RWPE1 (cell line): ENCODE results near the gene FNDC3B.

Source experiments
- CTCF ChIA-PET: fragments of 350-600 bp; sonication (Branson Sonifier 250); formaldehyde crosslinking; extraction: SDS; loops from one replicate; lab custom pipeline; 2021; lab: Yijun Ruan, JAX
- POLR2A ChIA-PET: fragments of 400-600 bp; formaldehyde crosslinking; extraction: SDS; loops from one replicate; lab custom pipeline; 2020; ENCODE audit warnings: antibody characterized with exemption; ENCODE audit not compliant: low non-redundant PET; lab: Yijun Ruan, JAX
- DNase-seq: peaks from one replicate; pipeline ENCODE4 v3.0.0; 2012; ENCODE audit warnings: low spot score
- H3K27ac ChIP-seq: fragments of 450-650 bp; 2 replicates; pipeline ENCODE4 v1.5.1; 2017
- TF ChIP-seq, protein P1 (sequence below): fragments of 450-650 bp; conservative IDR thresholded peaks from 2 replicates; pipeline ENCODE4 v1.5.1; 2017; ENCODE audit warnings: low read depth, mild to moderate bottlenecking

Gene FNDC3B

GRCh38 chr3:172216267-172216666, 176.9 kb downstream of the FNDC3B start:
- POLR2A ChIA-PET = no interaction called here
- CTCF ChIA-PET = no interaction called here
- no peak overlapping the region for H3K27ac ChIP-seq
- TF ChIP-seq, protein P1, sequence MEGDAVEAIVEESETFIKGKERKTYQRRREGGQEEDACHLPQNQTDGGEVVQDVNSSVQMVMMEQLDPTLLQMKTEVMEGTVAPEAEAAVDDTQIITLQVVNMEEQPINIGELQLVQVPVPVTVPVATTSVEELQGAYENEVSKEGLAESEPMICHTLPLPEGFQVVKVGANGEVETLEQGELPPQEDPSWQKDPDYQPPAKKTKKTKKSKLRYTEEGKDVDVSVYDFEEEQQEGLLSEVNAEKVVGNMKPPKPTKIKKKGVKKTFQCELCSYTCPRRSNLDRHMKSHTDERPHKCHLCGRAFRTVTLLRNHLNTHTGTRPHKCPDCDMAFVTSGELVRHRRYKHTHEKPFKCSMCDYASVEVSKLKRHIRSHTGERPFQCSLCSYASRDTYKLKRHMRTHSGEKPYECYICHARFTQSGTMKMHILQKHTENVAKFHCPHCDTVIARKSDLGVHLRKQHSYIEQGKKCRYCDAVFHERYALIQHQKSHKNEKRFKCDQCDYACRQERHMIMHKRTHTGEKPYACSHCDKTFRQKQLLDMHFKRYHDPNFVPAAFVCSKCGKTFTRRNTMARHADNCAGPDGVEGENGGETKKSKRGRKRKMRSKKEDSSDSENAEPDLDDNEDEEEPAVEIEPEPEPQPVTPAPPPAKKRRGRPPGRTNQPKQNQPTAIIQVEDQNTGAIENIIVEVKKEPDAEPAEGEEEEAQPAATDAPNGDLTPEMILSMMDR = no peak
- DNase-seq = no peak

DNA sequence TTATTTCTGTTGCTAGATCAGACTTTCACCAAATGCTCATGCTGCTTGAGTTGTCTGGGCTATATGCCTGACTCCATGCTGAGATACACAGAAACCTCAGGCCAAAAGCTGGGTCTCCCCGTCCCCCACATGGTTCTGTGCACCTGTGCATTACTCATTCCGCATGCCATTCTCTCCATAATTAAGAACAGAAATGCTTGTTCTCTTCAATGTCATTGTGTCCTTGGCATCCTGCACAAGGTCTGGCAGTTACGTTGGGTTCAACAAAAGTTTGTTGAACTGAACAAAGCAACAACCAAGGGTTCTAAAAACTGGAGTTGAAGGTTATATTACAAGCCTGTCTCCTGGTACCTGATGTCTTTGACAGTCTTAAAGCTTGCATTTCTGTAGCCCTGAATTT, 177.5 kb downstream of the FNDC3B start:
- DNase-seq = no peak
- TF ChIP-seq, protein P1 = no peak
- ChIA-PET CTCF (interaction anchor here (0.6 kb wide), 1 partner anchor 243 kb away, joined by 3 read pairs; no protein-coding TSS in a partner anchor), POLR2A (no interaction called here)
- no peak overlapping the region for H3K27ac ChIP-seq

DNA sequence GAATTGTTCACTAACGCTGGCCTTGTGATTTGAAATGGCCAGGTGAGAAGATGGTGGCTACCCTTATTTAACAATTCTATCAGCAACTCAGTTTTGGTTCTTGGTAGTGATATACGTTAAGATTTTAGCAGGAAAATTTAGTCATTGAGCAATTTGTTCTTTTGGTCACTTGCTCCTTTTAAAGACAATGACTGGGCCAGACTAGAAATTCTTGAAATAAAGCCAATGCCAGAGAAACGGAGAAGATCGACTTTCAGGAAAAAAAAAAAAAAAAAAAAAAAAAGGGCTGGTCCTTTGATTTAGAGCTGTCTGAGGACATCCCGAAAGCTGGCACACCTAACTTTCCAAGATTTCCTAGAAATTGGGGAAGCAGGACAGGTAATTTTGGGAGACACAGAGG, 178.5 kb downstream of the FNDC3B start:
- POLR2A ChIA-PET = no interaction called here
- CTCF ChIA-PET = interaction anchor here (0.6 to 0.7 kb wide), 2 partner anchors 17 to 244 kb away, joined by 3 read pairs; no protein-coding TSS in a partner anchor
- TF ChIP-seq, protein P1 = no peak
- H3K27ac ChIP-seq = no peak overlapping the region
- DNase-seq = peak; percentile 5

DNA sequence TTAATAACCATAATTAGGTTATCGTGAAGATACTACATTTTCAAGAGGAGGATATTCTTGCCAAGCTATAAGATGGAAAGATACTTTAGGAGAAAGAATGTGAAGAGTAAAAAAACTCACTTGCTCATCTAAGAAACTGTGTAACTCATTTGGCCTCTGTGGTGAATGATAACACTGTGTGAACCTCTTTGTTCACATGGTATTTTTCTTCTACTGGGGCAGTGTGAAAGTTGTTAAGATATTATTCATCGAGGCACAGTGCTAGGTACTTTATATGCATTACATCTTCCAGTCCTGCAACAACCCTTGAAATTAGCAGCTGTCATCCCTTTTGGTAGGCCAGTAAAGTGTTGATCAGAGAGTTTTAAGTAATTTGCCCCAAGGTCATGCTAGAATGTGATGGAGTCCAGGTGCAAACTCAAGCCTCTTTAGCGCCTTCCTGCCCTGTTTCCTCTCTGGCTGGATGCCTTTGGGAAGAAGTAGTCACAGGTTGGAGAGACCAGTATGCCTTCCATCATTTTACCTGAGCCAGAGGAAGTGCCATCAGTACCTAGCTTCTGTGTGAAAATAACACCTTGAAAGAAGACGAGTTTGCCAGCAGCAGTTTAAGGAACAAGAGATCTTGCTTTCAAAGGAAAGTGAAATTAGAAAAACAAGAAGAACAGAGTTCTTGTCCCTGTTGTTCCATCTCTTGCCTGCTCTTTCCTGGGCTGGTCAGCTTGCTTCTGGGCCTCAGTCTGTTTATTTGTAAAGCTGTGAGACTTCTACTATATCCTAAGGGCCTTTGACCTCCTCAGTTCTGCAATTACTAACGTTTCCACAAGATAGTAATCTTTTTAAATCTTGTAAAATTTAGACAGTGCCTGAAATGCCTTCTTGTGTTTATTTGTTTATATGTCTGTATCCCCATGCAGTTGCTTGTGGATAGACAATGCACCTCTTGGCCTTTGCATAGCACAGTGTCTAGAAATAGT, 179.3 kb downstream of the FNDC3B start:
- POLR2A ChIA-PET = no interaction called here

DNA sequence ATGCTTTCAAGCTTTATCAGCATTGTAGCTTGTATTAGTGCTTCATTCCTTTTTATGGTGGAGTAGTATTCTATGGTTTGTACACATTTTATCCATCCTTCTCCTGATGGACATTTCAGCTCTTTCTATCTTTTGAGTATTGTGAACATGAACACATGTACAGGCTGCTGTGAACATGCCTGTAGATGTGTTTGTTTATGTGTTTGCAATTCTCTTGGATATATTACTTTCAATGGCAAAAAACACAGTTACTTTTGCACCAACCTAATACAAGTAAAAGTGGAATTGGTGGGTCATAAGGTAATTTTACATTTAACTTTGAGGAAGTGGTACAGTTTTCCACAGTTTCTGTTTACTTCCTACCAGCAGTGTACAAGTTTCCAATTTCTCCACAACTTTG, 180.4 kb downstream of the FNDC3B start:
- POLR2A ChIA-PET = interaction anchor here (0.6 kb wide), 1 partner anchor 363 kb away, joined by 3 read pairs; no protein-coding TSS in a partner anchor
- no peak overlapping the region for H3K27ac ChIP-seq
- no peak for DNase-seq
- TF ChIP-seq, protein P1 = no peak
- CTCF ChIA-PET = no interaction called here

More for the DNA sequence above, 179.3 kb downstream of the FNDC3B start:
- TF ChIP-seq, protein P1 = no peak
- H3K27ac ChIP-seq = no peak overlapping the region
- DNase-seq = no peak
- CTCF ChIA-PET = interaction anchor here (0.7 kb wide), 2 partner anchors 18 to 679 kb away, joined by 3 read pairs; no protein-coding TSS in a partner anchor

- TF ChIP-seq, protein P1 = no peak
- ChIA-PET CTCF (no interaction called here), POLR2A (no interaction called here)
- peak; percentile 30 for DNase-seq
- no peak overlapping the region for H3K27ac ChIP-seq
Measured at GRCh38 chr3:172221547-172221946, 182.2 kb downstream of the FNDC3B start.
